ENCODE data around the gene PDE4D.
"Not testable (repeated sequence)": the region's sequence is repeated elsewhere in the genome, so short reads cannot be mapped to it uniquely, and the experiment has no call there.

The PDE4D gene

DNA sequence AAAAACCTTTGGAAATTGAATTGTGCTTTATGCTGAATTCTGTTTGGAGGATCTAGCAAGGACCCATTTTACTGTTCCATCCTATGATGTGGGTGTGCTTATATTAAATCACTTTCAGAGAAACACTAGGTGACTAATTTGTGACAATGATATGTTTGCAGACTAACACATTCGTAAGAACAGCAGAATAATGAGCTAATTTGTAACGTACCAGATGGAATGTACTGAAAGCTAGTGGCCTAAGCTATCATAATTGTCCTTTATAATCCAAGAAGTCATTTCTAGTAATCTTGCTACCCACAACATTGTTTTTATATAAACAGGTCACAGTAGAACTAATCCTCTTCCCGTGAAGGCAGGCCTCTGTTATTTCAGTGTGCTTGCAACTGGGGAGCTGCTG, 292.5 kb downstream of the PDE4D start:
- DNase-seq = no peak

DNA sequence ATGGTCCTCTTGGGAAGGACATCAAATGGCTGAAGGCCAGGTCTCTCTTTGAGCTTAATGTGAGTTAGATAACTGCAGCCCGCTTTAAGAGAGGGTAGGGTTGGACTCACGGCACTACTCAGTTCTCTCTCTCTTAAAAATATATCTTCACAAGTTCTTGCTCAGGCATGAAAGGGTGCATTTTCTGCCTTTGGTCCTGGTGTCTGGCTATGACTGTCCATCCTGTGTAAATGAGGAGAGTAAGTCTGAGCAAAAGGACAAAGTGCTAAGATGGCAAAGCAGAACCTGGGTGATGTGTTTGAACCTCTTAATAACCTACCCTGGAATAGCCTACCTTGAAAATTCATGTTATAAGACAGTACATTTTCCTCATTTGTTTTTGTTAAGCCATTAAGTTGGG, 293.4 kb downstream of the PDE4D start:
- DNase-seq = no peak

DNA sequence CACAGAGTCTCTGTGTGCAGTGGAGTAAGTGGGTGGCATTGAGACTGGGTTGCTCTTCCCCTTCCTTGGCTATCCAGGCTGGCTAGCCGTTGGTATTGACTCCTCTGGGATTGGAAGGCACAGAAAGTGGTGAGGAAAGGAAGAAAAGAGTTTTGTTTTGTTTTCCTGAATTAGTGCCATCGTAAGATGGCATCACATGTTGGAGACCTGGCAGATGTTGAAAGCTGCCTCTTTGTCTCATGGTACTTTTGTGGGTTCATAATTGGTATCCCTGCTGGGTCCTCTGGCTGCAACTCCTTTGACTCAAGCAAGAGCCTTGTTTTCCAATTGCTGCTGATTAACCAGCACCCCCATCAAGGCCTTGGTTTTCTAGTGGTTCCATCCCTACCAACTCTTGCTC, 293.8 kb downstream of the PDE4D start:
- DNase-seq = no peak

DNA sequence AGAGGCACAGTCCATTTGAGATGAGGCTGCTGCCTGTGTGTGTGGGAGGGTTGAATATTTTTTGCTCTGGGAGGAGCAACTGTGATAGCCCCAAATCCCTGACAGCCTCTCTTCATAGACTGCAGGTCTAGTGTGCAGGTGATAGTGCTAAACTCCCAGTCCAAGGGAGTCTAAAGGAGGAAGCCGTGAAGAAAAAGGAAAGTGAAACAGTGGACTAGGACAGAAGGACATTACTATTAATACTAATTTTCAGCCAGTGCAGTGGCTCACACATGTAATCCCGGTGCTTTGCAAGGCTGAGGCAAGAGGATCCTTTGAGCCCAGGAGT, 295.0 kb downstream of the PDE4D start:
- DNase-seq = no peak

DNA sequence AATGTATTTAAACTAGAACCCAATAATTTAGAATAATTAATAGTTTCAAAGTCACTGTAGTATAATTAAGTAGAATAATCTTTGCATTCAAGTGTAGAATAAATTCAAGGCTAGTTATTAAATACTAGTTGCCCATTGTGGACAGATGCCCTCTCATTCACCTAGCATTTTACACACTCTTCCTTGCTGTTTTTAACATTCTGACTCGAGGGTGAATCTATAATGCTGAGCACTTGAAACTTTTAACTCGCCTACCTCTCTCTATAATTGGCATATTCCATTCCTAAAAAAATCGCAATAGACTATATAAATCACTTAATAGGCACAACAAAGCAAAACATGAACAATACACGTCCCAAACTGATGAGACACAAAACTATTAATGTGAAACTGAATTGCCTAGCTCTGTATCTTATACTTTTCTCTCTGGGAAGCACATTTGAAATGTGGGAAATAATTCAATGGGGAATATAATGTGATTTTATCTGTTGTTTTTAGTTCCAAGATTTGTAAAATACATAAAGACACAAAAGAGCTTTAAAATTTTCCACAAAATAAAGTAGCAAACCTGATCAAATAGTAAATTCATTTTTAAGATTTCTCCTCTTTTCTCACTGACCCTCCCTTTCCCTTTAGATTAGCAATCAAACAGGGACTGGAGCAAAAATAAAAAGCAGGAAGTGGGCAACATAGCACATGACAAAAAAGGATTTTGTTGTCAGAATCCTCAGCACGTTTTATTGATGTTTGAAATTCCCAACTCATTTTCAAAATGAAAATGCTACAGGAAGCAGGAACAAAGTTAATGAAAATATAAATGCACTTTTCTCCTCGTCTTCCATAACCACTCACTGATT, 295.6 kb downstream of the PDE4D start:
- DNase-seq = no peak

DNA sequence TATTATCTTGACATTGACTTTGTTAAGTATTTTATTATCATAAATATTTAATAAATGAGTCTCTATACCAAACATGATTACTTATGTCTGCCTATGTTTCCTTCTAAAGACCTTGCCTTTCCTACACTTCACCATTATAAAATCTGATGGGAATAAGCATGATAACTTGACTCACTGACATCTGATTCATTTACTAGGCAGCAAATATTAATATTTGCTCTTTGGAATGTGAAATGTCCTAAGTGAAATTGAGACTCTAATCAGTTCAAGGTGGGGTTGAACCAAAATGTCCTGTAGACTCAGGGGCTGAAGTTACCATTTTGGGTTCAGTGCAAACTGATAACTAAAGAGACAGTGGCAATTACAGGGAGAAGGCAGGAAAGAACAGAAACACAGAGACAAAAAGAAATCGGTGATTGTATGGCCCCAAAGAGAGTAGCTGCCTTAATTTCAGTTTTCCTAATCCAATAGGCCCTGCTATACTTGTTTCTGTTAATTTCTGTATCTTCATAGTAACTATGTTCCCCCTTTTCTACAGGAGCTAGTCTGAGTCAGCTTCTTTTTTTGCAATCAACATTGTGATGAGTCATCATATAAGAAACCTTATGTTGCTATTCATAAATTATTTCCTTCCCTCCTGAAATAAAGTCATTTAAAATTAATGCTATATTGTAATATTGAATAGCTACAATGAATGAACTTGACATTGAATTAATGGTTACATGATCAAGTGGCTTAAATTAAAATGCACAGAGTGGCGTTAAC, 296.8 kb downstream of the PDE4D start:
- DNase-seq = no peak

DNA sequence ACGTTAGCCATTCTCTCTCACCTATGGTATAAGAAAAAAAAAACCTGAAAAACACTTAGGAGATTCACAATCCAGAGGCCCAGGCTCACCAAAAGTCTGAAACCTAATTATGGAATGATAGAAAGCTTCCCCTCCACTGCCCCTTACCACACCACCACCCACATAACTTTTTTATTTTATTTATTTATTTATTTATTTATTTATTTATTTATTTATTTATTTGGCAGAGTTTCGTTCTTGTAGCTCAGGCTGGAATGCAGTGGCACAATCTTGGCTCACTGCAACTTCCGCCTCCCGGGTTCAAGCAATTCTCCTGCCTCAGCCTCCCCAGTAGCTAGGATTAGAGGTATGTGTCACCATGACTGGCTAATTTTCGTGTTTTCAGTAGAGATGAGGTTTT, 299.4 kb downstream of the PDE4D start:
- not testable (repeated sequence) for DNase-seq

DNA sequence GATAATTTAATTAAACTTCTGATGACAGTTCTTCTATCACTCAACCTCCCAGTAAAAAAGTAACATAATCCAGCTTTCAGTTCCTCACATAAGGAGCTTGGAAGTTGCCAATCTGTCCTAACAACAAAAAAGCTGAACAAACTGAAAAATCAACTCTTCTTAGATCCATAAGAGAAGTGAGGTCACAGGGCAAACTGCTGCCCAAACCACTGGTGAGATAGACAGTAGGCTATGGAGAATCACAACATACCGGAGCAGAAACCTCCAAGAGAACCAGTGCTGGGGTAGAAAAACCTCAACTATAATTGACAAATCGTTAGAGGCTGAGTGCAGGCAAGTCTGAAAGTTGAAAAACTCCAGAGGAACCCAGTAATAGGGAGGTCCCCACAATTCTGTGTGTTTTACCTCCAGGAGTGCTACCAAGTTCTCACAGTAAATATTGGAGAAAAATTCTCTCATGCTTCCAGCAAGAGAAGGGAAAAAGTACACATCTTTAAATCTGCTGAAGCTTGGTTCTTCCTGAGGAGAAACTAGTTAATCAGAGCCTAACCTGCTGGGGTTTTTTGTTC, 300.0 kb downstream of the PDE4D start:
- no peak for DNase-seq

DNA sequence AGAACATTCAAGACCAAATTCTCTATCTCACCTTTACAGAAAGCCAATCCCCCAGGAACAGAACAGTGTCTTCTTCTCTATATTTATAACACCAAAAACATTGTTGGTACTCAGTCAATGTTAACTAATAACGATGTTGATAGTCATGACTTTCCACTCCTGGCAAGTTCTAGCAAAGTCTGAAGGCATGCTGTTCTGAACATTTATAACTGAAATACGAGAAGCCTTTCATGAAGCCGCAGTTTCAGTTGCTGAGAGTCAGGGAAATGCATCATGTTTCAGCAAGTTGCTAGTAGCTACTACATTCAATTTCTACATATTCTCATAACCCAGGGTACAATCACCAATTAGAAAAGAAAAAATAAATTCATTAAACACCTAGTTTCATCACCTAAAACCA, 301.4 kb downstream of the PDE4D start:
- DNase-seq = no peak

DNA sequence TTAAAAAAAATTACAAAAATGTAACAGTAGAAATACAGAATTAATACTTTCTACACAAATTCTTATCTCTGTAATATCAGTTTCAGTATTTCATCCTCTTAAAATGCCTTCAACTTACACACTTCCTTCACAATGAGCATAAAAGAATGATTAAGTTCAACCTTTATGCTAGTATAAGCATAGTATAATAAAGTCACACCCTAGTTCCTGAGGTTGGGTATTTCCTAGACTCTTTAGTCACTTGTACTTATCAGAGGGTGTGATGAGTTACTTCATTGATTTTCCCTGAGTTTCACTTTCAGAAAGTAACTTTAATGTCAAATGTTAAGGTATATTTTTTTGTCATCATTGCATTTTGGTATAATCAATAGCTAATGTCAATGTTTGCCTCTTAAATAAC, 302.4 kb downstream of the PDE4D start:
- DNase-seq = no peak

DNA sequence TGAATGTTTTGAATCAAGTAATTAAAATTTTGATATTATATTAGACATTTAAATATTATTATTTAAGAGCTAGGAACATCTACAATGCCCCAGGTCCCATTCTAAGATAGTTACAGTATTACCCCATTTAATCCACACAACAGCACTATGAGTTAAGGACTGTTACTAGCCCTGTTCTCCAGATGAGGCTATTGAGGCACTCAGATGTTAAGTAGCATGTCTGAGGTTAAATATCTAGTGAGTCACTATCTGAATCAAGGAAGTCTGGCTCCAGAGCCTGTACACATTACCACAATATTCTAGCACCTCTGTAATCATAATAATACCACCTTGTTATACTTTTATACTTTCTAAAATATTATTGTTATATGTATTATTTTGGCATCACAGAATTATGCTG, 304.6 kb downstream of the PDE4D start:
- no peak for DNase-seq

DNA sequence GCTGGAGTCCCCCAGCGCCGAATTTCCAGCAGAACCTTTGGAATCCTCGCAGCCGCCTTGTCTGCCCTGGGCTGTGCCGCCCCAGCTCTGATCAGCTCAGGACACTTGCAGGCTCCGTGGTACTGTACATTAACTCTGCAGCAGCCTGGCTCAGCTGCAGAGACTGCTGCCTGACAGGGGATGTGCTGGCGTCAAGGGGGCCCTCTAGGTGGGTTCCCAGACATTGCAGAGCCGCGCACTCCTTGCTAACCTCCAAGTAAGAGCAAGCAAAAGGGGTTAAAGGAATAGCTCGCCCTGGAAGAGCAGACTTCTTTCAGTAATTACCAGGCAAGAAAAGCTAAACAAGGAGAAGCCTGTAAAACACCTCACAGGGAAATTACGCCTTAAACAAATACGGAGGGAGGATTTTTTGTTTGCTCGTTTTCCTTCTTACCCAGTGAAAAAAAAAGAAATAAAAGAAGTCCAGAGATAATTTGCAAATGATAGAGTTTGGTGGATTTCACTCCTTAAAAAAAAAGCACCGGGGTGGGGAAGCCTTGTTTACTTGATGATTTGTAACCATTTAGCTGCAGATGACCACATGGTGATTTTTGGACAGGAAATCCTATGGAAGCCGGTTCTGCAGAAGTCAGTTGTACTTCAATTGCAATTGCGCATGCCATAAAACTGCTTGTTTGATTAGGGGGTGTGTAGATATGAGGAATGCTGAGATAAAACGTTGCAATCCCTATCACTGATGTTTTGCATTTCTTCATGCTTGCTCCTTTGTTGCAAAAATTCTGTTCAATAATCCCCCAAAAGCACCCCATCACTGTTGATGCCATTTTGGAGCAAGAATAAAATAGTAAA, 305.8 kb downstream of the PDE4D start:
- peak; percentile 7 for DNase-seq

DNA sequence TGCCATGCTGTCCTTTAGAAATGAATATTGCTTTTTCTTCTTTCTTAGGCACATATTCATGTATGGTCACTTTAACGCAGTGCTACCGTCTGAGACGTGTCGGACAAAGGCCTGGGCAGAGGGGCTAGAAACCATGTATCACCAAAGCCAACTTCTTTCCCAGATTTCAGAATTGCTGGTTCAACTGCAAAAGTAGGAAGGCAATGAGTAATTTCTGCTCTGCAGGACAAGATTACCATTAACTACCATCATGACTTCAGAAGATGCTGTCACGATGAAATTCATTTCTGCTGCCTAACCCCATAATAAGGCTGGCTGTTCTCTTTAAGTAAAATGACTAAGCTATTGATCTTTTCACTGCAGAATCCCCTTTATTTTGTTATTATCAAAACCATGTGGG, 306.7 kb downstream of the PDE4D start:
- DNase-seq = no peak

DNA sequence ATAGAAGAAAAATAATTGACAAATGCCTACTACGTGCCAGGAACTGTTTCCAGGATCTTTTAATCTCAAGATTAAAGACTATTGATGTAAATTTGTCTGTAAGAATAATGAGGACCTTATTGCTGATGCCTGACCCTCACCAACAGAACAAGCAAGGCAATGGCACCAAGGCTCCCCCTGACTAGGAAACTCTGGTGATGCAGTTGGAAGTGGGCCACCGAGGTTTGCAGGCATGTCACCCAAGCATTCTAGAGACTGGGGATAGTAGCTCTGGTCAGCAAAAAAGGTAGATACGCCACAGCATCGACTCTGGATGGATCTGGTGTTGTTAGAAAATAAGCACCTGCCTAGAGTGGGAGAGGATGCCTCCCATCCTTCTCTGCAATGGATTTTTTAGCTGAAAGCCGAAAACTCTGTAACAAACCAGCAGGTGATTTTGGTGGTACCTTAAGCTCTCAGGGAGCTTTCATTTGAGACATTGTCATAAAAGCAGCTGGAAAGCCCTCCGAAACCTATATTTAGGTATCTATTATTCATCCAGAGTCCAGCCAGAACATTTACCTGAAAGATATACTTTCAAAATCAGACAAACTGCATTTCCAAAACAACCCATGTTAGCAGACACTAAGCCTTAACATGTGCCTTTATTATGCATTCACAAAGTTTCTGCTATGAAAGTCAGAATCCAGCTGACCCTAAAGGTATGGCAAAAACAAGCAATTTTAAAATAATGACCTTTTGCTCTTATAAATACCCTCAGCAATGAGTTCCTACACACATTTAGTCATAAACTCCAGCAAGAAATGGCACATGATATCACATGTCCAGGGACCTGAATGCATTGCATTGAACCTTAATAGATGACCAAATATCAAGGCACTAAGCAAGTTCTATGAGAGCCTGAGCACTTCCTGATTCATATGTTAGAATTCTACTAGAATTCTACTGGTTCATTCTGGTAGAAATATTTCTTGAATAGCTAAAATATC, 308.4 kb downstream of the PDE4D start:
- no peak for DNase-seq

DNA sequence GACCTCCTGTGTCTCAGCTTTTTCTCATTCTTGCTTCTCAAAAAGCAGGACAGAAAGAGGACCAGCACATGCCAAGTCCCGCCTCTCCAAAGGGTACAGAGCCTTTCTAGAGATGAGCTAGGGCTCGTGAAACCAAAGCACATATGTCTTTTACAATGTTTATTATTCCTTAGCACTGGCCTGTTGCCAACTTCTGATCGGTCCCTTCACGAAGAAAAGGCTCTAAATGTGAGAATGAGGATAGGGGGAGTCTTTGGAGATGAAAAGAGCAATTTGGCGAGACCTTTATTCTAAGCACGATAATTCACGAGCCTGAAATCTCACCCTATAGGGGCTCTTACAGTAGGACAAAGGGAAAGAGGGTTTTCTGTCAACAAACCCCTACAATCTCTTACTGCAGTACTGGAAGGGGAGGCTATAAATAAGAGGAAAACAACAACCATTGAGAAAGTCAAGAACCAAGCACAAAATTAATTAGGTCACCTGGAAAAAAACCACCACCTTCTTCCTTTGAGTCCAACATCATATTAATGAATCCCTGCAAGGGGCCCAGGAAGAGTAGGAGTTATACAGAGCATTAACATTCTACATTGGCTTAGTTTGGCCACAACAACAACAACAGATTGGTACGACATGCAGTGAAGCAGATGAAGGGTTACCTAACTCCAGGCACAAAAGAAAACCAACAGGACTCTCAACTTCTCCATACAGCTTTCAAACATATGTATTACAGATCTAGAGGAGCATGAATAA, 309.5 kb downstream of the PDE4D start:
- no peak for DNase-seq

DNA sequence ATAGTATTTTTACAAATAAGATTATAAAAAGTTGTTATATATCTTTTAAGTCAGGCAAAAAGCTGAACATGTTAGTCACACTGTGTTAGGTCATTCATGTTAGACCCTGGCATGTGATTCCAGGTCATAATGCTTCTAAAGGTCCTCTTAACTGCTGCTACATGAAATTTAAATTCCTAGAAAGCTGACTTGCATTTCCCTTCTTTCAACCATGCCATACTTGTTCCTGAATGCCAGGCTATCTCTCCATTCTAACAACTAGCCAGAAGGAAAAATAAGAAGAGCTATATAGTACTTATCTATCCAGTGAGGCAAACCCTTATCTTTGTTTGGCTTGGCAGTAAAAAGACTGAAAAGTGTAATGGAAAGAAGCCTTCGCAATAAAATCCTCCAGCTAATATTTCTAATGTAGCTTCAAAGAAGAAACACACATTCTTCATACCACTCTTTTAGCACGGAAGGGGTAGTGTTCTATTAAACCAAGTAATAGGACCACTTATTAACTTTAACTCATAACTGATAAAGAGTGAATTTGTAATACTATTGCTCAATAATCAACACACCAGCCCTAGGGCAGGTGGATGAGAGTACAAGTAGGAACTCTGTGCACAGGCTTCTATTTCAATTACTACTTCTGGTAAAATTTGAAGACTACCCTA, 310.2 kb downstream of the PDE4D start:
- no peak for DNase-seq

DNA sequence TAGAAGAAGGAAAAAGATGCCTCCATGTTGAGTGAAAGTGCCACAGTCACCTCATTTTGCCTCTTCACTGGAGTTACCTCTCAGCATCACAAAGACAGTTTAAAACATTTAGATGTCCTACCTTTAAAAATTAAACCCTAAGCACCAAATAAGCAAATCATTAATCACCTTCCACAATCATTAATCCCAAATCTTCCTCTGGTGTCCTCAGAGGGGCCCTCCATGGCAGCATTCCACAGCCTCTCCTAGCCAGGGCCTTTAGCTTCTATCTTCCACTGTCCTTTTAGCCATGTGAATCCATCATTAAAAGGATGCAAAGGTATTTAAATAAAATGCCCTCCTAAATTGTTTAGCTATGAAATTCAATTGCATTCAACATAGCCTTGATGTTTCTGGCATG, 310.8 kb downstream of the PDE4D start:
- DNase-seq = no peak

DNA sequence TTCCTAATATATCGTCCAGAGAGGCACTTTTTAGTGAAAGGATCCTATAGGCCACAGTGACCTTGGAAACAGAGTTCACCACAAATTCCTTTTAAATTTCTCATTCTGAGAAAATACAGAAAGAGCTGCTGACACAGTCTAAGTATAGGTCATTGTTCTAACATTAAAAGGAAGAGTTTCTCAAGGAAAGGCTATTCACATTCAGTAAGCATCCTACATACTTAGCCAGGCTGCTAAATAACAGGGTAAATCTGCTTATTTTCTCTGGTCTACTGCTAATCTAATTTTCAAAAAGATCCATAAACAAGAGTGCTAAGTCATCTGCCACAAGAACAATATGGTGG, 313.7 kb downstream of the PDE4D start:
- no peak for DNase-seq

DNA sequence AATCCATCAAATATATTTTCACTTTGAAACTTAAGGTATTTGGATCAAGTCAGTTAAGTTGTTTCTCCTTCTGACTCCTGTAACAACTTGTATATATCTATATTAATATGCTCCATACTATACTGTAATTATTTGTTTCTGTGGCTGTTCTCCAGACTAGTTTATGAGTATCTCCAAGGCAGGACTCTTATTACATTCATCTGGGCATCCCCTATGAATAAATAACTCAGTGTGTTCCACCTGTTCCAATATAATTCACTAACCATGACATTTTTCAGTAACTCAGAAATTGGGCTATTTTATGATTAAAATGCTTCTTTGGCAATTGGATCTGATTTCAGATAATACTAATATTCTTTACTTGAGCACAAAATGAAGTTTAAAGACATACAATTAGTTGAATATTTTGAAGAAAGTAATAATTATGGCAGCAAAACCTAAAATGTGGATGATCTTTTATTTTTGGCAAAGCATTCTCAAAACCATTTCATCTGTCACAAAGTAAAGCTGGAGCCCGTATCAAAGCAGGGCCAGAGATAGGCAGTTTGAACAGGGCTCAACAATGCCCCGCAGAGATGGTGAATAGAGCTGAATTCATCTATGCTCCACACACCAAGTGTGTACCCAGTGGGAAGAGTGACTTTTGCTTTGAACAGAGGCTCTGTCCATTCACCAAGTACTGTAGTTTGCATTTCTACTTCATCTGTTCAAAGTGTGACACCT, 314.3 kb downstream of the PDE4D start:
- no peak for DNase-seq

DNA sequence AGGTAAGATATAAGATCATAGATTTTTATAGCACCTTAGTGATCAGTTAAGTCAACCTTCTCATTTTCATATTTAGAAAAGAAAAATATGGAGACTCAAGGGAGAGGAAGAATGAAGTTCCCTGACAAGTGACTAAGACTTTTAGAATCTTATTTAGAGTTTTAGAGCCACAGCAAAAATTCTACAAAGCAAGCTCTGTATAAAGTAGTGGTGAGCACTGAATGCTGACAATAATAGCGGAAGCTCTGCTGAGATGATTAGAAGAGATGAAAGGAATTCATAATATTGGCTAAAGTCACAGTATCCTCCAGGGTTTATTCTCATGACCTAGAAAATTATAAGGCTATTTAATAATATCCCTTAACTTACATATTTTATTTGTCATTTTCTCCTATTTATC, 316.0 kb downstream of the PDE4D start:
- no peak for DNase-seq

All from activated gamma-delta T cell treated with Interleukin-2 at 50 U/mL for 16 hours (primary cell).